NOMO-1 treated with DMSO at 0.1 percent for 48 hours (cell line): ENCODE data around the gene TTC9B.
"Not testable (repeated sequence)": the region's sequence is repeated elsewhere in the genome, so short reads cannot be mapped to it uniquely, and the experiment has no call there.

Source experiments
- DNase-seq: peaks from one replicate; lab custom pipeline; 2025; ENCODE audit not compliant: unreplicated experiment; lab: John Stamatoyannopoulos, UW

The TTC9B gene

GRCh38 chr19:40233811-40234389 lies 15.7 kb upstream of the TTC9B start:
- no peak for DNase-seq

- no peak for DNase-seq
Observed at GRCh38 chr19:40232949-40233810, 15.0 kb upstream of the TTC9B start.

DNA sequence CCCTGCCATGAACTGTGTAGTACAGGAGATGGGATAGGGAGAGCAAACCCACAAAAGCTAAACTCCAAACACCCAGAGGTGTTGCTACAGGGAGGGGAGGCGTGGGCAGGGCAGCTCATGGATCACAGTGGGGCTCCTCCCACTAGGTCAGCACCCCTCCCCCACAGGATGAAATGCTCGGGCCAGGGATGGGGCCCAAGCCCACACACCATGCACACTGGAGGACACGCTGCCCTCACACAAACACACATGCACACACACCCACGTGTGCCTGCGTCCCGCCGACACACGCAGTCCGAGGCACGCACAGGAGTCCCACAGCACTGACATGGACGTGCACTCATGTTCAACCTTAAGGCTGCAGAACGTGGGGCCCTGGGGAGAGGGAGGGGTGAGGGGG lies 14.3 kb upstream of the TTC9B start:
- DNase-seq, result no peak

- DNase-seq, result no peak
Observed at GRCh38 chr19:40231544-40232424, 13.6 kb upstream of the TTC9B start.

- no peak for DNase-seq
Observed at GRCh38 chr19:40231057-40231456, 12.9 kb upstream of the TTC9B start.

- DNase-seq, result no peak
Observed at GRCh38 chr19:40229926-40230417, 11.8 kb upstream of the TTC9B start.

DNA sequence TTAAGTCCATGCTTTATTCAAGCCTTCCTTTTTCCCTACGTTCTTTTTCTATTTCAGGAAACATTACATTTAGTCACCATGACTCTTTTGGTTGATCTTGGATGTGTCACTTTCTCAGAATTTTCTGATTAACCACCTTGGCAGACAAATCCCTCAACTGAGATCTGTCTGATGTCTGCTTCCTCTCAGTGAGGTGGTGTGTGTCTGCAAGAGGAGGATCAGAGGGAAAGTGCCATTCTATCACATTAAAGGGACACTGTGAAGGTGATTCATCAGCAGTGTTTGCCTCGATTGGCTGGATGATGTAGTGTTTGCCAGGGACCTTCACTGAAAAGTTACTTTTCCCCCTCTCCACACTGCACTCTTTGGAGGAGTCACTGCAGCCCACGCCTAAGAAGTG lies 11.3 kb upstream of the TTC9B start:
- no peak for DNase-seq

- no peak for DNase-seq
Observed at GRCh38 chr19:40228863-40229262, 10.7 kb upstream of the TTC9B start.

- DNase-seq, result no peak
Observed at GRCh38 chr19:40228346-40228745, 10.2 kb upstream of the TTC9B start.

DNA sequence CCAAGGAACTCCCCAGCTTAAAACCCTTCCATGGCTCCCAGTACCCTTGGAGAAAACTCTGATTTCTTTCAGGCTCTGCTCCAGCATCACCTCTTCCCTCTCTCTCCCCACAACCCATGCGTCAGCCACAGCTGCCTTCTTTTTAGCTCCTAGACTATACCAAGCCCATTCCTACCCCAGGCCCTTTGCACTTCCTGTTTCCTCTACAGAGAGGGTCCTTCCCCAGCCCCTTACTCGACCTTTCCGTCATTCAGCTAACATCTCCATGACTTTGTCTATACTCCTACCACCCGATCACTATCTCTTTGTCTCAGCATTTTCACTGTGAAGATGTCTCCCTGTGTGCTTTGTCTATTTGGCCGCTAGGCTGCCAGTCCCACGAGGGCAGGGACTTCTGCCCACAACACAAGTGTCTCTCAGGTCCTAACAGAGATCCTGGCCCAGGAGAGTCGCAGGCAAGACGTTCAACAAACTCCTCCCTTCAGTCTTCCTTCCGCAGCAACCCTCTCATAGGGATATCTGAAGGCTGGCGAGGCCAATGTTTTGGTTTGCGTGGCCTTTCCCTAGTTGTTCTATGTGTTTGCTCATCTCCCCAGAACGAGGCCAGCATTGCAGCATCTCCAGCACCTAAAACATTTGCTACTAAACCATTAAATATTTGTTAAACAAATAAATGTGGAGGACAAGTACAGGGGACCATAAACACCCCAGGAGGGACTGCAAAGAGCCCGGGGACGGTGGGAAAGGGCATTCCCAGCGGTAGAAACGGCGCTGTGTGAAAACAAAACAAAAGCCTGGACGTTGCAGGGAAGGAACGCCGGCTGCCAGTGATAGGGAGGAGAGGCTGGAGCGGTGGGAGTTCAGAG lies 7.5 kb upstream of the TTC9B start:
- DNase-seq, result no peak

- no peak for DNase-seq
Observed at GRCh38 chr19:40224342-40225150, 6.4 kb upstream of the TTC9B start.

GRCh38 chr19:40223135-40223822 lies 5.1 kb upstream of the TTC9B start:
- no peak for DNase-seq

GRCh38 chr19:40221858-40222619 lies 3.9 kb upstream of the TTC9B start:
- peak; percentile 77 for DNase-seq

DNA sequence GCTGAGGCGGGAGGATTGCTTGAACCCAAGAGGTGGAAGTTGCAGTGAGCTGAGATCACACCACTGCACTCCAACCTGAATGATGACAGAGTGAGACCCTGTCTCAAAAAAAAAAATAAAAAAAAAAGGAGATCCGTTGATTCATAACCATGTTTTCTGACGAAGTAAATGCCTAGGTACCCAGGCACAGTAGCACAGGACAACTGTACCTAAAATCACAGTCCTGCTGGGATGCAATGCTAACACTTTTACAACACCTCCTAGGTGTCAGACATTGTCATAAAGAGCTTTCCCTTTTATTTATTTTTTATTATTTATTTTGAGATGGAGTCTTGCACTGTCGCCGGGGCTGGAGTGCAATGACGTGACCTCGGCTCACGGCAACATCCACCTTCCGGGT lies 2.5 kb upstream of the TTC9B start:
- no peak for DNase-seq

- DNase-seq, result no peak
Observed at GRCh38 chr19:40219721-40220276, 1.6 kb upstream of the TTC9B start.

DNA sequence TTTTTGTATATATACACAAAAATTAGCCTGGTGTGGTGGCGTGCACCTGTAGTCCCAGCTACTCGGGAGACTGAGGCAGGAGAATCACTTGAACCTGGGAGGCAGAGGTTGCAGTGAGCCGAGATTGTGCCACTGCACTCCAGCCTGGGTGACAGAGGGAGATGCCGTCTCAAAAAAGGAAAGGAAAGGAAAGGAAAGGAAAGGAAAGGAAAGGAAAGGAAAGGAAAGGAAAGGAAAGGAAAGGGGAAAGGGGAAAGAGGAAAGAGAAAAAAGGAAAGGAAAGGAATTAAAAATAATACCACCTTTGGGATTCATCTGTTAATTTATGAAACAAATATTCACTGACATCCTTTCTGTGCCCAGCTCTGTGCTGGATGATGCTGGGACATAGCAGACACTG lies 845 bp upstream of the TTC9B start:
- not testable (repeated sequence) for DNase-seq

GRCh38 chr19:40217027-40217810 lies 965 bp downstream of the TTC9B start:
- no peak for DNase-seq

DNA sequence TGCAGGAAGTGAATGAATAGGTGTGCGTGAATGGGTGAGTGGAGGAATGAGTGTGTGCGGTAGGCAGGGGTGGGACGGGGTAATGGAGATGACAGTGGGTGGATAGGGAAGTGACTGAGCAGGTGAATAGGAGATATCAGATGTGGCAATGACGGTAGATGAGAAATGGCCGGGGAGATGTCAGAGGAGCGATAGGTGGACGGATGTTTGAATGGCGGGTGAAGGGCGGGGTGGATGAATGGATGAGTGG lies 1.5 kb downstream of the TTC9B start:
- DNase-seq, result no peak
